H9 (cell line): ENCODE data around the gene TPRN. TPM values are rescaled to one million over a fixed set of nuclear protein-coding genes. Genes with fewer than 3 reads are reported as not detected.

Experiments used
- DNase-seq: peaks from one replicate; pipeline ENCODE4 v3.0.0-alpha.2; 2017
- H2AFZ ChIP-seq: one replicate; pipeline ENCODE4 v1.6.1; 2013; ENCODE audit warnings: mild to moderate bottlenecking, low read length, control low read depth, moderate library complexity
- H2AK5ac ChIP-seq: 2 replicates; pipeline ENCODE4 v1.6.1; 2013; ENCODE audit warnings: low read length, control low read depth, mixed read lengths; ENCODE audit not compliant: insufficient read length
- H2BK120ac ChIP-seq: one replicate; pipeline ENCODE4 v1.6.1; 2013; ENCODE audit warnings: low read depth, mild to moderate bottlenecking, low read length, control low read depth, inconsistent platforms; ENCODE audit not compliant: poor library complexity, severe bottlenecking
- H2BK12ac ChIP-seq: 2 replicates; pipeline ENCODE4 v1.6.1; 2013; ENCODE audit warnings: low read length, control low read depth, mixed read lengths, low read depth; ENCODE audit not compliant: insufficient read length
- H2BK15ac ChIP-seq: 2 replicates; pipeline ENCODE4 v1.6.1; 2013; ENCODE audit warnings: low read depth, low read length, control low read depth
- H2BK20ac ChIP-seq: one replicate; pipeline ENCODE4 v1.6.1; 2013; ENCODE audit warnings: low read depth, mild to moderate bottlenecking, low read length, control low read depth, inconsistent platforms; ENCODE audit not compliant: poor library complexity, severe bottlenecking
- H2BK5ac ChIP-seq: 2 replicates; pipeline ENCODE4 v1.6.1; 2013; ENCODE audit warnings: low read length, control low read depth, mixed read lengths; ENCODE audit not compliant: insufficient read length
- H3K14ac ChIP-seq: 2 replicates; pipeline ENCODE4 v1.6.1; 2013; ENCODE audit warnings: low read length, control low read depth; ENCODE audit not compliant: insufficient read depth
- H3K18ac ChIP-seq: 2 replicates; pipeline ENCODE4 v1.6.1; 2013; ENCODE audit warnings: low read depth, mild to moderate bottlenecking, mixed read lengths, low read length, control low read depth; ENCODE audit not compliant: insufficient read length
- H3K23ac ChIP-seq: 2 replicates; pipeline ENCODE4 v1.6.1; 2013; ENCODE audit warnings: low read length, control low read depth, mixed read lengths, low read depth; ENCODE audit not compliant: insufficient read length
- H3K23me2 ChIP-seq: 2 replicates; pipeline ENCODE4 v1.6.1; 2013; ENCODE audit warnings: low read depth, mild to moderate bottlenecking, mixed read lengths, low read length, control low read depth; ENCODE audit not compliant: insufficient read length, poor library complexity, severe bottlenecking
- H3K27ac ChIP-seq: 2 replicates; pipeline ENCODE4 v1.5.1; 2013; ENCODE audit warnings: low read length, control low read depth, mixed read lengths, low read depth; ENCODE audit not compliant: insufficient read length
- H3K27me3 ChIP-seq: 2 replicates; pipeline ENCODE4 v1.6.1; 2013; ENCODE audit warnings: low read length, control low read depth, inconsistent platforms; ENCODE audit not compliant: insufficient read depth
- H3K4ac ChIP-seq: 2 replicates; pipeline ENCODE4 v1.6.1; 2013; ENCODE audit warnings: low read depth, mild to moderate bottlenecking, control low read depth, inconsistent platforms, low read length, moderate library complexity
- H3K4me1 ChIP-seq: 2 replicates; pipeline ENCODE4 v1.6.1; 2013; ENCODE audit warnings: low read length, control low read depth, inconsistent platforms; ENCODE audit not compliant: insufficient read depth
- H3K4me2 ChIP-seq: 2 replicates; pipeline ENCODE4 v1.6.1; 2013; ENCODE audit warnings: low read length, control low read depth, mixed read lengths; ENCODE audit not compliant: insufficient read length, insufficient read depth
- H3K56ac ChIP-seq: 2 replicates; pipeline ENCODE4 v1.6.1; 2013; ENCODE audit warnings: low read depth, mild to moderate bottlenecking, mixed read lengths, low read length, control low read depth; ENCODE audit not compliant: insufficient read length
- H3K79me1 ChIP-seq: 2 replicates; pipeline ENCODE4 v1.6.1; 2013; ENCODE audit warnings: low read depth, mild to moderate bottlenecking, moderate library complexity, low read length, control low read depth, inconsistent platforms; ENCODE audit not compliant: insufficient read depth, poor library complexity, severe bottlenecking
- H3K79me2 ChIP-seq: 2 replicates; pipeline ENCODE4 v1.6.1; 2013; ENCODE audit warnings: low read length, control low read depth, inconsistent platforms; ENCODE audit not compliant: insufficient read depth
- H3K9ac ChIP-seq: 2 replicates; pipeline ENCODE4 v1.6.1; 2013; ENCODE audit warnings: low read length, control low read depth, mixed read lengths; ENCODE audit not compliant: insufficient read length; ENCODE audit errors: extremely low read depth
- H3K9me3 ChIP-seq: one replicate; pipeline ENCODE4 v1.6.1; 2013; ENCODE audit warnings: low read depth, low read length, inconsistent platforms; ENCODE audit not compliant: control insufficient read depth
- H3T11ph ChIP-seq: one replicate; pipeline ENCODE4 v1.6.1; 2013; ENCODE audit warnings: mild to moderate bottlenecking, low read length, control low read depth, inconsistent platforms
- H4K20me1 ChIP-seq: one replicate; pipeline ENCODE4 v1.6.1; 2013; ENCODE audit not compliant: control insufficient read depth, insufficient read length, insufficient read depth
- H4K5ac ChIP-seq: 2 replicates; pipeline ENCODE4 v1.6.1; 2013; ENCODE audit warnings: low read depth, mild to moderate bottlenecking, mixed read lengths, low read length, control low read depth; ENCODE audit not compliant: insufficient read length
- H4K8ac ChIP-seq: replicated peaks from 2 replicates; pipeline ENCODE4 v1.6.1; 2013; ENCODE audit warnings: low read length, control low read depth, mixed read lengths, low read depth; ENCODE audit not compliant: insufficient read length
- H4K91ac ChIP-seq: 2 replicates; pipeline ENCODE4 v1.6.1; 2013; ENCODE audit warnings: low read depth, mild to moderate bottlenecking, moderate library complexity, mixed read lengths, low read length, control low read depth; ENCODE audit not compliant: insufficient read length
- H3K27ac Mint-ChIP-seq, 3 experiments: 2 replicates in 2 of 3; 3 replicates in 1 of 3; pipeline ENCODE4 v1.8.0; 2020 to 2021; ENCODE audit warnings: mixed read lengths in 3 of 3, mild to moderate bottlenecking in 1 of 3, moderate library complexity in 1 of 3
- H3K27me3 Mint-ChIP-seq: 2 replicates; pipeline ENCODE4 v1.8.0; 2021; ENCODE audit warnings: low read depth, mild to moderate bottlenecking, moderate library complexity, mixed read lengths
- H3K36me3 Mint-ChIP-seq, 3 experiments: 2 replicates in 2 of 3; 3 replicates in 1 of 3; pipeline ENCODE4 v1.8.0; 2020 to 2021; ENCODE audit warnings: low read depth in 3 of 3, mixed read lengths in 3 of 3; ENCODE audit not compliant: insufficient read depth in 1 of 3
- H3K4me1 Mint-ChIP-seq, 2 experiments: 2 replicates each; pipeline ENCODE4 v1.8.0; 2020; ENCODE audit warnings: mixed read lengths in 2 of 2
- H3K4me3 Mint-ChIP-seq, 2 experiments: 2 replicates in 1 of 2; 3 replicates in 1 of 2; pipeline ENCODE4 v1.8.0; 2020 to 2021; ENCODE audit warnings: mild to moderate bottlenecking in 2 of 2, mixed read lengths in 2 of 2, moderate library complexity in 1 of 2
- H3K9me3 Mint-ChIP-seq, 2 experiments: 2 replicates in 1 of 2; 3 replicates in 1 of 2; pipeline ENCODE4 v1.8.0; 2020; ENCODE audit warnings: mild to moderate bottlenecking in 2 of 2, mixed read lengths in 2 of 2, moderate library complexity in 1 of 2
- CTCF ChIP-seq: fragments of 200-600 bp; sonication (generic); conservative IDR thresholded peaks from 3 replicates; pipeline ENCODE4 v1.8.0; 2021; ENCODE audit warnings: antibody characterized with exemption, mild to moderate bottlenecking
- WGBS: extraction: QIAGEN DNeasy Blood & Tissue Kit; methylation state at CpG from one replicate; pipeline ENCODE4 v1.1.7; 2013; ENCODE audit warnings: missing lambda C conversion rate, low lambda C conversion rate, mixed read lengths; ENCODE audit not compliant: insufficient read length; ENCODE audit errors: extremely low coverage; 5-methylcytosine and 5-hydroxymethylcytosine counted together
- total RNA-seq: library from RNA; stranded (reverse); gene quantifications from 2 replicates; pipeline ENCODE4 v1.2.1, GENCODE V29; 2021

TPRN gene
- total RNA-seq, 1 experiment from 2014 or later: 30.7 TPM

DNA sequence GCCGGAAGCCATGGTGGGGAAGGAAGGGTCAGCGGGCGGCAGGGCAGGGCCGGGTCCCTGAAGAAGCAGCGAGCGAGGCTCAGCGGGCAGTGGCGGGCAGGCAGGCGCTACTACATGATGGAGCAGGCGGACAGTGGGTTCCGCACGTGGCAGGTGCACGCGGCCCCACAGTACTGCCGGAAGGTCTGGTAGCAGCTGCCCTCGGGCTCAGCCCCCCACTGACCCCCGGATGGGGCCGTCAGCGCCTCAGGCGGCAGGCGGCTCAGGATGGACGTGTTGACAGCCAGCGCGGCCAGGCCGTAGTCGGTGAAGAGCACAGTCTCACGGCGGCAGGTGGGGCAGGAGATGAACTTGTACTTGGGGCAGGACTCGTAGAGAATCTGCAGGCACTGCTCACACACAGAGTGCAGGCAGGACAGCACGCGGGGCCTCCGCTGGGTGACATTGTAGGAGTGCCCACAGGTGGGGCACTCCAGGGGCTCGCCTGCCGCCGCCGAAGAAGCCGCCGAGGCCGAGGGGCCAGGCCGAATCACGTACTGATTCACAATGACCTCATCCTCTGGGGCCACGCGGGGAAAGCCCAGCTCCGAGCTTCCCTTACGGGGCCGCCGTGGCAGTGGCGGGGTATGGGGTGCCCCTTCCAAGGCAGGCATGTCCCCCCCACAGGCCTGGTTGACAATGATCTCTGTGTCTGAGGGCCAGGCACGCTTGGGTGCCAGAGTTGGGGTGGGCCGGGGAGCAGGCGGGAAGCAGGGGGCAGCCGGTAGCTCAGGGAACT, 20.0 kb upstream of the TPRN start:
- Mint-ChIP-seq H3K9me3 (no peaks in the 10 kb centered on the region), H3K27me3 (no peaks in the 10 kb centered on the region)
- no peak overlapping the region for H2BK15ac ChIP-seq

More for the DNA sequence above, 20.0 kb upstream of the TPRN start:
- TF ChIP-seq CTCF: no peak
- Histone ChIP-seq H3K79me2 (no peaks in the 10 kb centered on the region), H3K79me1 (no peaks in the 10 kb centered on the region), H3K14ac (no peak overlapping the region), H3T11ph (no peak overlapping the region), H3K4me2 (no peak overlapping the region), H3K23ac (no peak overlapping the region), H2BK120ac (no peak overlapping the region), H3K56ac (no peak overlapping the region), H3K4me1 (no peaks in the 10 kb centered on the region; the same call in 1 of the 2 replicates), H4K8ac (no peak overlapping the region), H3K9ac (no peak overlapping the region), H2BK12ac (no peak overlapping the region), H2BK5ac (no peak overlapping the region), H2AFZ (no peak overlapping the region), H3K18ac (no peak overlapping the region), H4K91ac (no peak overlapping the region), H2BK20ac (no peak overlapping the region), H4K5ac (no peak overlapping the region), H4K20me1 (no peaks in the 10 kb centered on the region), H3K23me2 (peaks cover 18% of the 10 kb centered on the region), H2AK5ac (no peak overlapping the region), H3K9me3 (no peaks in the 10 kb centered on the region), H3K27me3 (no peaks in the 10 kb centered on the region), H3K4ac (no peak overlapping the region), H3K27ac (no peak overlapping the region)
- no CpG with 5 or more reads among the region's 52 CpGs for WGBS
- Mint-ChIP-seq H3K27ac (no peak overlapping the region), H3K36me3 (peaks cover 0 to 15% (median under 1%) of the 10 kb centered on the region in 3 experiments; a peak in 1 of 7 replicates), H3K4me1 (peaks cover 4 to 8% of the 10 kb centered on the region in 2 experiments), H3K4me3 (peak overlapping the region; percentile 22 to 60; a peak in 3 of 5 replicates)
- no peak for DNase-seq
